ENCODE results near the gene IL17RD. TPM values are rescaled to one million over a fixed set of nuclear protein-coding genes. Genes with fewer than 3 reads are reported as not detected.

The IL17RD gene
- total and polyA plus RNA-seq, 2 experiments from 2014 or later = 10.7 to 104 TPM

- Mint-ChIP-seq H3K9me3 (no peaks in the 10 kb centered on the region), H3K27ac (peak overlapping the region; percentile 100), H3K27me3 (ENCODE audit: insufficient read depth, low read depth, poor library complexity) (peaks cover 29% of the 10 kb centered on the region), H3K36me3 (ENCODE audit: low read depth) (peaks cover 23% of the 10 kb centered on the region), H3K4me3 (peak overlapping the region; percentile 65), H3K4me1 (peaks cover 89% of the 10 kb centered on the region)
- H3F3A ChIP-seq (replicated peaks; ENCODE audit: low read depth) = peaks cover 42% of the 10 kb centered on the region
- H3K27me3 ChIP-seq (ENCODE audit: insufficient read depth) = peaks cover 2% of the 10 kb centered on the region; the same call in 1 of the 2 replicates
- H3K4me2 ChIP-seq = peak overlapping the region; percentile 72
- H4K20me1 ChIP-seq (replicated peaks; ENCODE audit: insufficient read depth) = no peaks in the 10 kb centered on the region
- H3K27ac ChIP-seq (ENCODE audit: low read depth) = peak overlapping the region; percentile 100
- H3K4me3 ChIP-seq = peak overlapping the region; percentile 35
- H3K36me3 ChIP-seq (ENCODE audit: insufficient read depth) = no peaks in the 10 kb centered on the region
- peak; percentile 87 for ATAC-seq
- no peaks in the 10 kb centered on the region for H3K9me2 ChIP-seq (ENCODE audit: insufficient read depth)
- peaks cover 57% of the 10 kb centered on the region for H3K79me2 ChIP-seq (replicated peaks; ENCODE audit: insufficient read depth)
- H3K4me1 ChIP-seq (ENCODE audit: insufficient read depth) = peaks cover 85% of the 10 kb centered on the region
- peak; percentile 99 for DNase-seq (ENCODE audit: low spot score)
- H2AFZ ChIP-seq = no peak overlapping the region
- TF ChIP-seq POLR2AphosphoS5 (IDR thresholded peaks at IDR 0.05; ENCODE audit: low read depth) (peak; percentile 66), EZH2 (IDR thresholded peaks at IDR 0.05; ENCODE audit: low read depth, unreplicated experiment) (no peak), CTCF (conservative IDR thresholded peaks at IDR 0.05; ENCODE audit: low read depth in 2 of 2) (no peak), ZNF462 (CRISPR knock-in tag; IDR thresholded peaks at IDR 0.05) (0 out of 2 replicates have a peak, but pooled peaks have one; percentile 14), ZNF114 (CRISPR knock-in tag; IDR thresholded peaks at IDR 0.05) (peak; percentile 26; the same call in 1 of the 2 replicates), CREB1 (CRISPR knock-in tag; IDR thresholded peaks at IDR 0.05; ENCODE audit: low read depth) (peak; percentile 74), STAT1 (IDR thresholded peaks at IDR 0.05; ENCODE audit: unreplicated experiment) (no peak), EZH2phosphoT487 (IDR thresholded peaks at IDR 0.05; ENCODE audit: unreplicated experiment) (no peak), ZNF331 (CRISPR knock-in tag; IDR thresholded peaks at IDR 0.05; ENCODE audit: low read depth) (0 out of 2 replicates have a peak, but pooled peaks have one; percentile 6), JUNB (IDR thresholded peaks at IDR 0.05; ENCODE audit: unreplicated experiment) (no peak), NANOG (IDR thresholded peaks at IDR 0.05; ENCODE audit: borderline replicate concordance) (peak; percentile 99)
- TF ChIP-seq, protein P1, sequence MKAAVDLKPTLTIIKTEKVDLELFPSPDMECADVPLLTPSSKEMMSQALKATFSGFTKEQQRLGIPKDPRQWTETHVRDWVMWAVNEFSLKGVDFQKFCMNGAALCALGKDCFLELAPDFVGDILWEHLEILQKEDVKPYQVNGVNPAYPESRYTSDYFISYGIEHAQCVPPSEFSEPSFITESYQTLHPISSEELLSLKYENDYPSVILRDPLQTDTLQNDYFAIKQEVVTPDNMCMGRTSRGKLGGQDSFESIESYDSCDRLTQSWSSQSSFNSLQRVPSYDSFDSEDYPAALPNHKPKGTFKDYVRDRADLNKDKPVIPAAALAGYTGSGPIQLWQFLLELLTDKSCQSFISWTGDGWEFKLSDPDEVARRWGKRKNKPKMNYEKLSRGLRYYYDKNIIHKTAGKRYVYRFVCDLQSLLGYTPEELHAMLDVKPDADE (IDR thresholded peaks at IDR 0.05) = peak; percentile 94
- TF ChIP-seq, protein P2, sequence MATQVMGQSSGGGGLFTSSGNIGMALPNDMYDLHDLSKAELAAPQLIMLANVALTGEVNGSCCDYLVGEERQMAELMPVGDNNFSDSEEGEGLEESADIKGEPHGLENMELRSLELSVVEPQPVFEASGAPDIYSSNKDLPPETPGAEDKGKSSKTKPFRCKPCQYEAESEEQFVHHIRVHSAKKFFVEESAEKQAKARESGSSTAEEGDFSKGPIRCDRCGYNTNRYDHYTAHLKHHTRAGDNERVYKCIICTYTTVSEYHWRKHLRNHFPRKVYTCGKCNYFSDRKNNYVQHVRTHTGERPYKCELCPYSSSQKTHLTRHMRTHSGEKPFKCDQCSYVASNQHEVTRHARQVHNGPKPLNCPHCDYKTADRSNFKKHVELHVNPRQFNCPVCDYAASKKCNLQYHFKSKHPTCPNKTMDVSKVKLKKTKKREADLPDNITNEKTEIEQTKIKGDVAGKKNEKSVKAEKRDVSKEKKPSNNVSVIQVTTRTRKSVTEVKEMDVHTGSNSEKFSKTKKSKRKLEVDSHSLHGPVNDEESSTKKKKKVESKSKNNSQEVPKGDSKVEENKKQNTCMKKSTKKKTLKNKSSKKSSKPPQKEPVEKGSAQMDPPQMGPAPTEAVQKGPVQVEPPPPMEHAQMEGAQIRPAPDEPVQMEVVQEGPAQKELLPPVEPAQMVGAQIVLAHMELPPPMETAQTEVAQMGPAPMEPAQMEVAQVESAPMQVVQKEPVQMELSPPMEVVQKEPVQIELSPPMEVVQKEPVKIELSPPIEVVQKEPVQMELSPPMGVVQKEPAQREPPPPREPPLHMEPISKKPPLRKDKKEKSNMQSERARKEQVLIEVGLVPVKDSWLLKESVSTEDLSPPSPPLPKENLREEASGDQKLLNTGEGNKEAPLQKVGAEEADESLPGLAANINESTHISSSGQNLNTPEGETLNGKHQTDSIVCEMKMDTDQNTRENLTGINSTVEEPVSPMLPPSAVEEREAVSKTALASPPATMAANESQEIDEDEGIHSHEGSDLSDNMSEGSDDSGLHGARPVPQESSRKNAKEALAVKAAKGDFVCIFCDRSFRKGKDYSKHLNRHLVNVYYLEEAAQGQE (IDR thresholded peaks at IDR 0.05; ENCODE audit: unreplicated experiment) = peak; percentile 33
These were observed 34.5 kb downstream of the IL17RD start for GRCh38 chr3:57130571-57131209.
